Gastrocnemius medialis (tissue), 4 donors: Measurements from ENCODE around the gene FAAH.

Experiments used
- POLR2A ChIP-seq, 2 donors: fragments of 450-650 bp; IDR thresholded peaks; one replicate each; pipeline ENCODE4 v1.6.1; 2017; ENCODE audit warnings: antibody characterized with exemption in 2 of 2, mild to moderate bottlenecking in 2 of 2, moderate library complexity in 2 of 2
- TF ChIP-seq, protein P1 (sequence below), 5 experiments: fragments of 450-650 bp in 3 of 5; fragments of 200-600 bp in 2 of 5; sonication (generic) in 2 of 5; IDR thresholded peaks in 4 of 5; conservative IDR thresholded peaks in 1 of 5; 1 replicate in 4 of 5; 2 replicates in 1 of 5; pipeline ENCODE4 v1.5.1; 2016 to 2019; ENCODE audit warnings: antibody characterized with exemption in 5 of 5, mild to moderate bottlenecking in 3 of 5, moderate library complexity in 3 of 5

DNA sequence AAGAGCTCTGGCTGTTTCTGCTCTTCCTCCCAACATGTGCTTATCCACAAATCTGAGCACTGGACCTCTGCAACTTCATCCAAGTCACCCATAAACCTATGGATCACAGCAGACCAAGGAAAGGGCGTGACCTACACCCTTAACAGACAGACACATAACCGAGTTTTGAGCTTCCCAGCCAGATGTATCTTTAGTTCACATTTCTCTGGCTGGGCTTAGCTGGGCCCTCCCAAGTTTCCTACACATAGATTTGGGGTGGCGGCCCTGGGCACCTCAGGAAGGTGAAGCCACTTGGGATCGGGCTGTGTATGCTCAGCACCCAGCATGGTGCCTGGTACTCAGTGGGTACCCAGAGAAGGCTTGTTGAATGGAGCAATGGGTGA is 26.4 kb downstream of the FAAH start:
- TF ChIP-seq, protein P1, sequence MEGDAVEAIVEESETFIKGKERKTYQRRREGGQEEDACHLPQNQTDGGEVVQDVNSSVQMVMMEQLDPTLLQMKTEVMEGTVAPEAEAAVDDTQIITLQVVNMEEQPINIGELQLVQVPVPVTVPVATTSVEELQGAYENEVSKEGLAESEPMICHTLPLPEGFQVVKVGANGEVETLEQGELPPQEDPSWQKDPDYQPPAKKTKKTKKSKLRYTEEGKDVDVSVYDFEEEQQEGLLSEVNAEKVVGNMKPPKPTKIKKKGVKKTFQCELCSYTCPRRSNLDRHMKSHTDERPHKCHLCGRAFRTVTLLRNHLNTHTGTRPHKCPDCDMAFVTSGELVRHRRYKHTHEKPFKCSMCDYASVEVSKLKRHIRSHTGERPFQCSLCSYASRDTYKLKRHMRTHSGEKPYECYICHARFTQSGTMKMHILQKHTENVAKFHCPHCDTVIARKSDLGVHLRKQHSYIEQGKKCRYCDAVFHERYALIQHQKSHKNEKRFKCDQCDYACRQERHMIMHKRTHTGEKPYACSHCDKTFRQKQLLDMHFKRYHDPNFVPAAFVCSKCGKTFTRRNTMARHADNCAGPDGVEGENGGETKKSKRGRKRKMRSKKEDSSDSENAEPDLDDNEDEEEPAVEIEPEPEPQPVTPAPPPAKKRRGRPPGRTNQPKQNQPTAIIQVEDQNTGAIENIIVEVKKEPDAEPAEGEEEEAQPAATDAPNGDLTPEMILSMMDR (IDR thresholded peaks at IDR 0.05 in 4 of 5, conservative IDR thresholded peaks at IDR 0.05 in 1 of 5) = no peak
- no peak for TF ChIP-seq POLR2A (IDR thresholded peaks at IDR 0.05)
